Adipocyte (in vitro differentiated cells): ENCODE measurements around the gene RRBP1.

Experiments used
- DNase-seq: peaks from one replicate; pipeline ENCODE4 v3.0.0-alpha.2; 2015; ENCODE audit warnings: low read depth
- H3K27me3 ChIP-seq: replicated peaks from 2 replicates; pipeline ENCODE4 v1.7.0; 2013; ENCODE audit warnings: mild to moderate bottlenecking, low read length, moderate library complexity; ENCODE audit not compliant: control insufficient read depth, insufficient read depth
- H3K36me3 ChIP-seq: 2 replicates; pipeline ENCODE4 v1.7.0; 2013; ENCODE audit warnings: low read length, mild to moderate bottlenecking, moderate library complexity; ENCODE audit not compliant: control insufficient read depth, insufficient read depth, severe bottlenecking
- H3K4me1 ChIP-seq: 2 replicates; pipeline ENCODE4 v1.7.0; 2013; ENCODE audit warnings: mild to moderate bottlenecking, low read length, moderate library complexity; ENCODE audit not compliant: control insufficient read depth, insufficient read depth
- H3K4me3 ChIP-seq: 2 replicates; pipeline ENCODE4 v1.7.0; 2013; ENCODE audit warnings: mild to moderate bottlenecking, low read length, moderate library complexity
- H3K9ac ChIP-seq: 2 replicates; pipeline ENCODE4 v1.7.0; 2013; ENCODE audit warnings: mild to moderate bottlenecking, low read length, moderate library complexity
- H3K9me3 ChIP-seq: 2 replicates; pipeline ENCODE4 v1.7.0; 2013; ENCODE audit warnings: mild to moderate bottlenecking, low read length, moderate library complexity; ENCODE audit not compliant: control insufficient read depth

Gene RRBP1

GRCh38 chr20:17571153-17571527, 110.9 kb downstream of the RRBP1 start:
- Histone ChIP-seq H3K27me3 (no peaks in the 10 kb centered on the region), H3K9ac (peak overlapping the region; percentile 99), H3K4me3 (peak overlapping the region; percentile 99), H3K36me3 (peaks cover 4% of the 10 kb centered on the region), H3K4me1 (peaks cover 46% of the 10 kb centered on the region), H3K9me3 (no peaks in the 10 kb centered on the region)
- peak; percentile 53 for DNase-seq

GRCh38 chr20:17570347-17571152, 111.5 kb downstream of the RRBP1 start:
- peak; percentile 73 for DNase-seq
- peak overlapping the region; percentile 99 for H3K9ac ChIP-seq
- peak overlapping the region; percentile 99 for H3K4me3 ChIP-seq
- H3K4me1 ChIP-seq: peaks cover 47% of the 10 kb centered on the region
- no peaks in the 10 kb centered on the region for H3K36me3 ChIP-seq
- H3K9me3 ChIP-seq: no peaks in the 10 kb centered on the region
- no peaks in the 10 kb centered on the region for H3K27me3 ChIP-seq

GRCh38 chr20:17569616-17570346, 112.3 kb downstream of the RRBP1 start, which contains the start of gene DSTN:
DSTN (plus strand) TSS chr20:17570075; CDS start chr20:17570209, 134 bp downstream.
- Histone ChIP-seq H3K9me3 (no peaks in the 10 kb centered on the region), H3K27me3 (no peaks in the 10 kb centered on the region), H3K4me1 (peaks cover 50% of the 10 kb centered on the region), H3K9ac (peak within 1 kb of the TSS; percentile 99), H3K36me3 (no peaks in the 10 kb centered on the region), H3K4me3 (peak within 1 kb of the TSS; percentile 99)
- peak; percentile 98 for DNase-seq

- DNase-seq: peak; percentile 98
- Histone ChIP-seq H3K27me3 (no peaks in the 10 kb centered on the region), H3K4me3 (peak overlapping the region; percentile 99), H3K4me1 (peaks cover 45% of the 10 kb centered on the region), H3K9ac (peak overlapping the region; percentile 87), H3K9me3 (no peaks in the 10 kb centered on the region), H3K36me3 (no peaks in the 10 kb centered on the region)
Measured at GRCh38 chr20:17568972-17569521, 113.0 kb downstream of the RRBP1 start.

- H3K4me3 ChIP-seq: peak overlapping the region; percentile 99
- no peak for DNase-seq
- peak overlapping the region; percentile 87 for H3K9ac ChIP-seq
- H3K36me3 ChIP-seq: no peaks in the 10 kb centered on the region
- H3K27me3 ChIP-seq: no peaks in the 10 kb centered on the region
- H3K4me1 ChIP-seq: peaks cover 37% of the 10 kb centered on the region
- no peaks in the 10 kb centered on the region for H3K9me3 ChIP-seq
Measured at GRCh38 chr20:17568045-17568788, 113.8 kb downstream of the RRBP1 start.

GRCh38 chr20:17566345-17566744, 115.7 kb downstream of the RRBP1 start:
- Histone ChIP-seq H3K9me3 (no peaks in the 10 kb centered on the region), H3K4me1 (peaks cover 25% of the 10 kb centered on the region), H3K9ac (no peak overlapping the region), H3K27me3 (no peaks in the 10 kb centered on the region), H3K36me3 (no peaks in the 10 kb centered on the region), H3K4me3 (no peak overlapping the region)
- DNase-seq: no peak

- no peaks in the 10 kb centered on the region for H3K27me3 ChIP-seq
- H3K9ac ChIP-seq: peak overlapping the region; percentile 43
- H3K36me3 ChIP-seq: no peaks in the 10 kb centered on the region
- H3K4me3 ChIP-seq: no peak overlapping the region
- peaks cover 23% of the 10 kb centered on the region for H3K4me1 ChIP-seq
- no peaks in the 10 kb centered on the region for H3K9me3 ChIP-seq
- peak; percentile 65 for DNase-seq
Measured at GRCh38 chr20:17565169-17565845, 116.7 kb downstream of the RRBP1 start.
